GM18505 (cell line): ENCODE results near the gene DCLK1.

Experiments
- ATAC-seq: cut with Tn5 transposase; IDR thresholded peaks from one replicate; pipeline ENCODE4 v1.9.1; 2021; ENCODE audit not compliant: unreplicated experiment
- POLR2A ChIP-seq: IDR thresholded peaks from 4 replicates; pipeline ENCODE4 v1.6.1; 2011; ENCODE audit warnings: borderline replicate concordance; ENCODE audit not compliant: insufficient read depth, insufficient read length; ENCODE audit errors: extremely low read depth

DCLK1 gene

DNA sequence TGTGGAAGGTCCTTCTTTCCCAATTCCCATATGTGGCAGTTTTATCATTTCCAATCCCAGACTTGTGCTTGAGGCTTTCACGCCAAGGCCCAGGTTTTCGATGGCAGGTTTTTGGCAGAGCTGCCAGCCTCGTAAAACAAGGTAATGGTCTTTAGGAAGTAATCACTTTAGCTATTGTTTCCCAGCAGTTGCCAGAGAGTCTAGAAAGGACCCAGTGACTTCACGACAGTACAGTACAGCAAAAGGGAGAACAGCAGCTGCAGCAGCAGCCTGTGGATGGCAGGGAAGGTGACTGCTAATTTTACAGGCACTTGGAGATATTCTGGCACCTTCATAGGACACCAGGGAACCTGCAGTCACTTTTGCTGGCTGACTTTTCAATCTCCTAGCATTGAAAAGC is 363.1 kb downstream of the DCLK1 start:
- no peak for TF ChIP-seq POLR2A

DNA sequence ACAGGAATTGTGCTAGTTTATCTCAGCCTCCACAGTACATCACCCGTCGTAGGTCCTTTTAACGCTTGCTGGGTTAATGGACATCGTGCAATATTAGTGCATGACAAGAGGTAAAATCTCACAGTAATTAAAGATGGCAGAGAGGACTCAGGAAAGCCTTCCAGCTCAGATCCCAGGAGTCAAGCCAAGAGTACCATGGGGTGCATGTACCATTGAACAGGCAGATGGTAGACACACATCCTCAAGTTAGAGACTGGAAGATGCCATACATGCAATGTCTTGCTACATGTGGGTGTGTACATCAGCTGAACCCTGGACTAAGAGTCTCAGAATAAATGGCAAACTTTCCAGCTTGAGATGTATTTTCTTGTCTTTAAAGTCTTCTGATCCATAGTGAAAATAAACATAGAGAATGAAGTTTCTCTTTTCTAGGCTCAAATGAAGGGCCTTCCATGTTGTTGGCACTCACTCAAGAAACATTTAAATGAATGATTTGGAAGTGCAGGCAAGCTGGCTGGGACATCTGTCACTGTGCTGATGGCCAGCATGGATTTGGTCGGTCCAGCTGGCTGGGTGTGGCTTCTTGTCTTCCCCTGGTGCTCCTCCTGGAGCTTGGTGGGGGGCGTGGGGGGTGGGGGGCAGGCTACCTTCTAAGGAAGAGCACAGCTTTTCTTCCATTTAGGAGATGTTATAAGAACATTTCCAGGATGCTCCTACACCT is 363.8 kb downstream of the DCLK1 start:
- ATAC-seq: no peak
- TF ChIP-seq POLR2A: no peak

More for the DNA sequence above, 363.1 kb downstream of the DCLK1 start:
- no peak for ATAC-seq

DNA sequence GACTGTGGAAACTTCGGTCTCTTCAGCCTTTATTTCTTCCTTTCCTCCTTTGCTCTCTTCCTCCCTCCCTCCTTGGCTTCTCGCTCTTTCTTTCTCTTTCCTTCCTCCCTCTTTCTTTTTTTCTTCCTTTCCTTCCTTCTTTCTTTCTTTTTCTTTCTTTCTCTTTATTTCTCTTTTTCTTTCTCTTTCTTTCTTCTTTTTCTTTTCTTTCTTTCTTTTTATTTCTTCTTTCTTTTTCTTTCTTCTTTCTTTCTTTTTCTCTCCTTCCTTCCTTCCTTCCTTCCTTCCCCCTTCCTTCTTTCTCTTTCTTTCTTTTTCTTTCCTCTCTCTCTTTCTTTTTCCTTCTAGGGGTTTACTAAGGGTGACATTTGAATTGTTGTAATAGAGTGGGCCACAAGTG is 364.5 kb downstream of the DCLK1 start:
- ATAC-seq: no peak
- no peak for TF ChIP-seq POLR2A

DNA sequence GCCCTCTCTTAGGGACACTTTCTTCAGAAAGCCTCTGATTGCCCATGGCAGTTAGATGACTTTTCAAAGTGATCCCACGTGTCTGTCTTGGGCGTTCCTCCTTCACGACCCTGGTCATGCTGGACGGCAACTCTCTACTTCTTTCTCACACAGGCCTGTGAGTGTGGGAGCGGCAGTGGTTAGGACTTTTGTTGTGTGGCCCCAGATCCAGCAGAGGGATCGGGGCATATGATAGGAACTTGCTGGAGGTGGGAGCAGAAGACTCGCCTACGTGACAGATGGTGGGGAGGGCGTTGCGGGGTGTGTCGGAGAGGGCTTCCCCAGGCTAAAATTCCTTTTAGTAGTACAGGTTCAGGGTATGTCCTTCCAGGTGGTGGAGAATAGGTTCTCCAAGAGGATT is 365.2 kb downstream of the DCLK1 start:
- no peak for ATAC-seq
- TF ChIP-seq POLR2A: no peak

DNA sequence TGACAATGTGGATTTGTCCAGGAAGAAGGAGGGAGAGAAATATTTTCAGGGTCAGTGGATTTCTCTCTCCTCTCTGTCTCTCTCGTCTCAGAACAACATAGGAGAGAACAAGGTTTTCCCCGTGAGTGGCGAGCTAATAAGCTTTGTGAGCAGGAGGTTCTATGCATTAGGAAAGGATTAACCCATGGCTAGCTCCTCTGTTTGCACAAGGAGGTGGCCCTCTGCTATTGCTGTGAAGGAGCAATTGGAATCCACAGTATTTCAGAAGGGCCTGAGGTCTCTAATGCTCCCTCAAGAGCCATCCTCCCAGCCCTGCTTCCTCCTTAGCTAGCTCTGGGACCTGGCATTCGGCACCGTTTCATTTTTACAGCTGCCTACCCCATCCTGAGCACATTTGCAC is 365.8 kb downstream of the DCLK1 start:
- TF ChIP-seq POLR2A: no peak
- no peak for ATAC-seq

DNA sequence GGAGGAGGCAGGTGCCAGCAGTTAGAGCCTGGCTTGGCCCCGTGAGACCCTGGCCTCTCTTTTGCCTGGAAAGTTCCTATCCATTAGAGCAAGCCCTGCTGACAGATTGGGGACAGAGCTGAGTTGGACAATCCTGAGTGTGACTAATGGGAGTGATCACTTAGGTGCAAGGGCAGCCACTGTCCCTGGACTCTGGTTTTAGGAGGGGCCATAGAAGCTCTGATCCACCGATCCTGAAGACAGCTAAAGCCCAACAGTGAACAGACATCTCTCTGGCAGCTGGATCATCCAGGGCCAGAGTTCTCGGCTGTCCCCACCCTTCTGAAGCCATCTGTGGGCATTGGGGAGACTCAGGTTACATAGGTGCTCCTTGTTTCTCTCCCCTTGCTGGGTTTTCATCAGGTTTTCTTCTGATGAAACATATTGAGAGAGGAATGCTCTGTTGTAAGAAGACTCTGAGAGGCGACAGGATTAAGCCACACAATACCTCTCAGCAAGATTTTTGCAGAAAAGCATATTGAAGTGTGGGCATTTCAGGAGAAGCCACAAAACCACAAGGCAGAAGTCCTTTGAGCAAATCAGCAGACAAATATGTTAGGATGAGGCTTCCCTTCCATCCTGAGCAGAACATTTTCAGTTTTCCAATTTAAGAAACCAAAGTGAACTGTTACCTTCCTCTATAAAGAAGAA is 366.7 kb downstream of the DCLK1 start:
- ATAC-seq: no peak
- TF ChIP-seq POLR2A: no peak

DNA sequence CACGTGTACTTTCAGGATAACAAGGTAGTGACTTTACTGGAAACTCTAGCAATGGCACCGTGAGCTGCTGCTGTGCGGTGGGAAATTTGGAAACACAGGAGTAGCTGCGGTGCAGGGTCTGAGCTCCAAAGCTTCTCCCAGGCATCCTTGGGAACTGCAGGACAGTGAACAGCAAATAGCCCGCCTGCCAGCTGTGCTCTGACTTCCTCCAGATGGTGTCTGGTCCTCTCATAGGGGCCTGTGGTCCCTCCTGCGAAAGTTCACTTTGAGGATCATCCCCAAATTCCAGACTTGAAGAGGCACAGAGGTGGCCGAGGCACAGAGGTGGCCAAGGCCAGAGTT is 367.4 kb downstream of the DCLK1 start:
- ATAC-seq: no peak
- no peak for TF ChIP-seq POLR2A

DNA sequence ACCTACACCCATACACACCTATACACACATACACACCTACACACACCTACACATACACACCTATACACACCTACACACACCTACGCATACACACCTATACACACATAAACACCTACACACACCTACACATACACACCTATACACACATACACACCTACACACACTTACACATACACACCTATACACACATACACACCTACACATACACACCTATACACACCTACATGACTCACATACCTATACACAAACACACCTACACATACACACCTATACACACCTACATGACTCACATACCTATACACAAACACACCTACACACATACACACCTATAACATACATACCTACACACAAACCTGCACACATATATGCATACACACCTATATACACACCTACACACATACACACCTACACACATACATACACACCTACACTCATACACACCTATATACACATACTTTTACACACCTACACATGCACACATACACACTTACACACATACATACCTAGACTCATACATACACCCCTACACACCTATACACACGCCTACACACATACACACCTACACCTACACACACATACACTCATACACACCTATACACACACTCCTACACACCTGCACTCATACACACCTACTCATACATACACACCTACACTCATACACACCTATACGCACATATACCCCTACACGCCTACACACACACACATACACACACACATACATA is 368.0 kb downstream of the DCLK1 start:
- ATAC-seq: no peak
- TF ChIP-seq POLR2A: no peak

DNA sequence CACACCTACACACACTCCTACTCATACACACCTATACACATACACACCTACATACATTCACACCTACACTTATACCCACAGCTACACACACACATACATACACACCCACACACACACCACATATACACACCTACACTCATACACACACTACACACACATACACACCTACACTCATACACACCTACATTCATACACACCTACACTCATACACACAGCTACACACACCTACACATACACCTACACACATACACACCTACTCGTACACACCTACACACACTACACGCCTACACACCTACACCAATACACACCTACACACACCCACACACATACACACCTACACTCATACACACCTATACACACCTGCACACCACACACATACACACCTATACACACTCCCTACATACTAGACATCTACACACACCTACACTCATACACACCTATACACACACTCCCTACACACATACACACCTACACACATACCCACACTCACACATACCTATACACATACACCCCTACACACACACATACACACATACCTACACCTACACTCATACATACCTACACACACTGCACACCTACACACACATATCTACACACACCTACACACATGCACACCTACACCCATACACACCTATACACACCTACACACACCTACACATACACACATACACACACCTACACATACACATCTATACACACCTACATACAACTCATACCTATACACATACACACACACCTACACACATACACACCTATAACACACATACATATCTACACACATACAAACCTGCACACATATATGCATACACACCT is 369.5 kb downstream of the DCLK1 start:
- TF ChIP-seq POLR2A: no peak
- ATAC-seq: no peak

DNA sequence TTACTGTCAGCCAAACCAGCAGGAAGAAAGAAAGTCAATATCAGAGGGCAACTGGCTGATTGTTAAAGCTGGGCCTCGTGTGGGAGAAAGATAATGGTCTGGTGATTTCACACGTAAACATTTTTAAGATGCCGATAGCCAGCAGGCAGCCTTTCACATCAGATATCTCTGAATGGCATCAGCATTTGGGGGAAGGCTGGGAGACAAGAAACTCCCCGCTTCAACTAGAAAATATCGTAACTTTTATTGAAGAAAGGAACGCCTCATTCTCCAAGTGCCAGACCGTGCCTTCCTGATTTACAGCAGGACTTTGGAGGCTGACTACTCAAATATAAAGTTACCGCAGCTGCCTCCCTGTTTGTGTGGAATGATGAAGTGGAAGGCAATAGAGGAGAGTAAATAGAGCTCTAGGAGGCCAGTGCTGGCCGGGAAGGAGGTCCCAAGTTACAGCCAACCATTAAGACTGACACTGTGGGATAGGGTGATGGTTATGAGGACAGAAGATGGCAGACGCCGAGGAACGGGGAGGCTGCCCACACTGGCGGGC is 370.4 kb downstream of the DCLK1 start:
- no peak for TF ChIP-seq POLR2A
- ATAC-seq: no peak

DNA sequence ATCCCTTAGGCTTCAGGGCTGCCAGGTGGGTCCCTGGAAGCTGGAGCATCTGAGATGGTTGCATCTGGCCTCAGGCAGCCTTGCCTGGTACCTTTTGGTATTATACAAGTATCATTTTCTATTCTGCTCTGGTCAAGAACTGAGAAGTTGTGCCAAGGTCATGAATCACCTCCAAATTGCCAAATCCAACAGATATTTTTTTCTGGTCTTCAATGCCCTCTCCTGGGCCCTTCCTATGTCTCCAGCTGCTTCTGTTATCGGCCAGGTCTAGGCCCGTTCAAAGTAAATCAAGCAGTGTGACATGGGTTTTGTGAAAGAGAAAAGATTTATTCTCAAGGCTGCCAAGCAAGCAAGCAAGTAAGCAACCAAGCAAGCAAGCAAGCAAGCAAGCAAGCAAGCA is 383.6 kb downstream of the DCLK1 start:
- TF ChIP-seq POLR2A: no peak
- no peak for ATAC-seq

DNA sequence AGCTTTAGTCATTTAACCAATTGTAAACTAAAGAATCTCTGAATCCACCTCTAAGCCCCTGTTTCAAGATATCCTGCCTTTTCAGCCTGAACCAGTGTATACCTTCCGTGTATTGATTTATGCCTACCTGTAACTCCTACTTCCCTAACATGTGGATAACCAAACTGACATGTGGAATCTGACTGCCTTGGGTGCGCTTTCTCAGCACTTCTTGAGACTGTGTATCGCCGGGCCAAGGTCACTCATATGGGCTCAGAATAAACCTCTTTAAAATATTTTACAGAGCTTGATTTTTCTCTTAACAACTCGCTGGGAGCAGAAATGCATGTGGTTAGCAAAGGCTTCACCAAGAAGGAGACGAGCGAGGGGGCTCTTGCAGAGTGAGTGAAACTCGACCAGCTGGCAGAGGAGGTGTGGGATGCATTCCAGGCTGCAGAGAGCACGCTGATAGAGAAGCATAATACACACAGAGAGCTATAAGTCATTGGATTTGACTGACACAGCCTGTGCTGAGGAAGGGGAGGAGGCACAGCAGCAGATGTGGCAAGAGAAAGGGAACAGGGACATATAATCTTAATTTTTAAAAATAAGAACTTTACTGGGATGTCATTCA is 386.5 kb downstream of the DCLK1 start:
- no peak for TF ChIP-seq POLR2A
- no peak for ATAC-seq
